ENCODE measurements around the gene CIBAR2. TPM values are rescaled to one million over a fixed set of nuclear protein-coding genes. Genes with fewer than 3 reads are reported as not detected.
"Not testable (repeated sequence)": the region's sequence is repeated elsewhere in the genome, so short reads cannot be mapped to it uniquely, and the experiment has no call there.

Gene CIBAR2
- total RNA-seq, 1 donor from 2014 or later = not detected

DNA sequence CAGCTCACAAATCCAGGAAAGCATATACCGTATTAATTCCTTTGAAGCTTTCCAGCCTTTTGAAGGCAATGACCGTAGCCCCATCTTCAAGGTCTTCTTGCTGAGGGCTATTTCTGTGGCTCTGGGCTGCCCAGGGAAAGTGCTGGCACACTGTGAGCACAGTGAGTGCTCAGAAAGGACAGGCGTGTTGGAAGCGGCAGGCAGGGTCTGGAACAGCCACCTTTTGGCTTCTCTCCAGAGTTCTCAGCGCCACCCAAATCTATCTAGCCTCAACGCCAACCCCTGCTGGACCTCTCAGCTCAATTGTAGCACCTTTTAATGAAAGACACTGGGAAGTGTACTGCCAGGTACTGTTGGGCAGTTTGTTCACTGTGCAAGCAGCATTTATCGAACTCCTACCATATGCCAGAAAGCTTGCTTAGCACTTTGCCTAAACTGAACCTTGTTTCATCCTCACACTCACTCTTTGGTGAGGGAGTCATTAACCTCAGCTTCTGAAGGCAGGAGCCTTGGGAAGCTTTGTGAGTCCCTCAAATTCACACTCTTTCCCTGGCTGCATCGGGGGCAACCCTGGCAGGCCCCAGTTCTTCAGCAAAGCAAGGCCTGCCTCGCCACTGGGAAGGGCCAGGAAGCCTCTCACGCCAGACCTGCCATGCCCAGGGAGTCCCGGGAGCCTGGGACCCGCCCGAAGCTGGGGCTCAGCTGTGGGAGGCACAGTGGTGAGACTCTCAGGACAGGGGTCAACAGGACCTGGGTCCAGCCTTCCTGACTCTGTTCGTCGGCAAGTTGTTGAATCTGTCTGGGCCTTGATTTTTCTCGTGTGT is 13.5 kb upstream of the CIBAR2 start:
- no peaks in the 10 kb centered on the region for H3K36me3 ChIP-seq (ENCODE audit: control insufficient read depth, insufficient read depth, low read length)
- DNase-seq (ENCODE audit: low read depth) (no peak), FAIRE-seq (no peak)
- TF ChIP-seq, protein P1, sequence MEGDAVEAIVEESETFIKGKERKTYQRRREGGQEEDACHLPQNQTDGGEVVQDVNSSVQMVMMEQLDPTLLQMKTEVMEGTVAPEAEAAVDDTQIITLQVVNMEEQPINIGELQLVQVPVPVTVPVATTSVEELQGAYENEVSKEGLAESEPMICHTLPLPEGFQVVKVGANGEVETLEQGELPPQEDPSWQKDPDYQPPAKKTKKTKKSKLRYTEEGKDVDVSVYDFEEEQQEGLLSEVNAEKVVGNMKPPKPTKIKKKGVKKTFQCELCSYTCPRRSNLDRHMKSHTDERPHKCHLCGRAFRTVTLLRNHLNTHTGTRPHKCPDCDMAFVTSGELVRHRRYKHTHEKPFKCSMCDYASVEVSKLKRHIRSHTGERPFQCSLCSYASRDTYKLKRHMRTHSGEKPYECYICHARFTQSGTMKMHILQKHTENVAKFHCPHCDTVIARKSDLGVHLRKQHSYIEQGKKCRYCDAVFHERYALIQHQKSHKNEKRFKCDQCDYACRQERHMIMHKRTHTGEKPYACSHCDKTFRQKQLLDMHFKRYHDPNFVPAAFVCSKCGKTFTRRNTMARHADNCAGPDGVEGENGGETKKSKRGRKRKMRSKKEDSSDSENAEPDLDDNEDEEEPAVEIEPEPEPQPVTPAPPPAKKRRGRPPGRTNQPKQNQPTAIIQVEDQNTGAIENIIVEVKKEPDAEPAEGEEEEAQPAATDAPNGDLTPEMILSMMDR (IDR thresholded peaks at IDR 0.05; ENCODE audit: insufficient read depth, low read length, severe bottlenecking) = no peak
- no peaks in the 10 kb centered on the region for H3K27me3 ChIP-seq (ENCODE audit: control insufficient read depth, insufficient read depth, low read length)
- H3K4me3 ChIP-seq (ENCODE audit: low read depth, low read length) = no peak overlapping the region

DNA sequence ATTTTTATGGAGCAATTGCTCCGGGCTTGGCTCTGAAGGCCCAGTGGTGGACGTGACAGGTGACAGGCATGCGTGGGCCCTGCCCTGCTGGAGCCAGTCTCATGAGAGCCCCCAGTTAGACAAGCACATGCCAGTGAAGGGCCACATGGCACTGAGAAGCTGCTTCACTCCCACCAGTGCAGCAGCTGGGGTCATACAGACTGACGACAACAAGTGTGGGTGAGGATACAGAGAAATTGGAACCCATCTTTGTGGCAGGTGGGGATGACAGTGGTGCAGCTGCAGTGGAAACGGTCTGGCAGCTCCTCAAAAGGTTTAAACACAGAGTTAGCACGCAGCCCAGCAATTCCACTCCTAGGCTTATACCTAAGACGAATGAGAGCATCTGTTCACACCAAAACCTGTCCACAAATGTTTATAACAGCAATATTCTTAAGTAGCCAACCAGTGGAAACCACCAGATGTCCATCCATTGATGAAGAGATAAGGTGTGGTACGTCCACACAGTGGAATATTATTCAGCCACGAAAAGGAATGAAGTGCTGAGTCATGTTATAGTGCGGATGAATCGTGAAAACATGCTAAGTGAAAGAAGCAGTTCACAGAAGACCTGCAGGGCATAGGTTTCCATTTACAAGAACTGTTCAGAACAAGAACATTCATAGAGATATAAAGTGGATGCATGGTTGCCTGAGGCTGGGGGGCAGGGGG is 12.5 kb upstream of the CIBAR2 start:
- Histone ChIP-seq H3K27me3 (ENCODE audit: control insufficient read depth, insufficient read depth, low read length) (no peaks in the 10 kb centered on the region), H3K36me3 (ENCODE audit: control insufficient read depth, insufficient read depth, low read length) (no peaks in the 10 kb centered on the region), H3K4me3 (ENCODE audit: low read depth, low read length) (no peak overlapping the region)
- FAIRE-seq = no peak
- TF ChIP-seq, protein P1 (IDR thresholded peaks at IDR 0.05; ENCODE audit: insufficient read depth, low read length, severe bottlenecking) = no peak
- DNase-seq (ENCODE audit: low read depth) = no peak

DNA sequence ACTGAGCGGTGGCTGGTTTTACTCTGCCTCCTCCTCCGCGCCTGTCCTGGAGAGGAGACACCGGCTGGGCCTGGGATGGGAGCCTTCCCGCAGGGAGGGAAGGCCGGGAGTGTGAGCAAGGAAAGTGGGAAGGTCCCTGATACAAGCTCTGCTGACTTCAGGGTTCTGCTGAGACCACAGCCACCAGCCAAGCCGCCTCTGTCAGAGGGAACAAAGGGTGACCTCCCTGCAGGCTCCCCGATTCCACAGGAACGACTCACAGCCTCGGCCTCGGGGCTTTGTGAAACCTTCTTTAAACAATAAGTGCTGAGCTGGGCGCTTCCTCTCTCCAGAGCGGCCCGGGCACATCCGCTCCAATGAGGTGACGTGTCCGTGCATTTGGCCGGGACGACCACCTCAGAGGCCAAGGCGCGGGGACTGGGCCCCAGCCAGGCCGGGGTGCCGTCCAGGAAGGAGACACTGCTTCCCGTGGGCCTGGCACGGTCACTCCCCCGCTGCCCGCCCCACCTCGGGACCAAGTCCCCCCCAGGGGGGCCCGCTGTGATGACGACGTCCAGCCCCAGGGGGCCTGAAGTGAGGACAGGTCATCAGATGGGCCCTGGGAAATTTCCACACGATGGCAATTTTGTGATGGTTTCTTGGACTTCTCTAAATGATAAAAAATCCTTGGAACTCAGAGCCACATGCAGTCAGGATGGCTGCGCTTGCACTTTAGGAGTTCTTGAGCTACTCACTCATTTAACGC is 11.8 kb upstream of the CIBAR2 start:
- FAIRE-seq (no peak), DNase-seq (ENCODE audit: low read depth) (peak; percentile 37)
- Histone ChIP-seq H3K36me3 (ENCODE audit: control insufficient read depth, insufficient read depth, low read length) (no peaks in the 10 kb centered on the region), H3K4me3 (ENCODE audit: low read depth, low read length) (no peak overlapping the region), H3K27me3 (ENCODE audit: control insufficient read depth, insufficient read depth, low read length) (no peaks in the 10 kb centered on the region)
- TF ChIP-seq, protein P1 (IDR thresholded peaks at IDR 0.05; ENCODE audit: insufficient read depth, low read length, severe bottlenecking) = no peak

DNA sequence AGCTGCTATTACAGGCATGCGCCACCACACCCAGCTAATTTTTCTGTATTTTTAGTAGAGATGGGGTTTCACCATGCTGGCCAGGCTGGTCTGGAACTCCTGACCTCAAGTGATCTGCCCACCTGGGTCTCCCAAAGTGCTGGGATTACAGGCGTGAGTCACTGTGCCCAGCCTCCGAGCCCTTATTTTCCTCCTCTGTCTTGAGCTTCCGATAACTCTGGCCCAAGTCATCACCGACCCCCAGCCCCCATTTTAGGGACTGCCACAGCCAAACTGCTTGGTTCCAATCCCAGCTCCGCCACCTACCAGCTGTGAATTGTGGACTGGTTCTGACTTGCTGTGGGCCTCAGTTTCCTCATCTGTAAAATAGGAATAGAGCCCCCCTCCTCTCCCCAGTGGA is 11.2 kb upstream of the CIBAR2 start:
- not testable (repeated sequence) for H3K4me3 ChIP-seq (ENCODE audit: low read depth, low read length); DNase-seq (ENCODE audit: low read depth); FAIRE-seq; H3K36me3 ChIP-seq (ENCODE audit: control insufficient read depth, insufficient read depth, low read length); H3K27me3 ChIP-seq (ENCODE audit: control insufficient read depth, insufficient read depth, low read length)

DNA sequence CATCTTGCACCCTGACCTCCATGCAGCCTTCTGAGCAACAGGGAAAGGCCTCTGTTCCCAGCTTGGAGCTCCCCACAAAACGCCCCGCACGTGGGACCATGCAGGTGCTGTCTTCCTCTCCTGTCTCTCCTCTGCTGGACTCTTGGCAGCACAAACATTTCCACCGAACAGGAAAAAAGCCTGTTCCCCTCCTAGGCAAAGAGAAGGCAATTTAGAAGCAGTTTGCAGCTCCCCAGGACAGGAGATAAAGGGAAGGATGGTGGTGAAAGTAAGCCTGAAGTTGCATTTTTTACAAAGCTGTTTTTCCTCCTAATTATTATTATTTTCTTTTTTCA is 7.7 kb upstream of the CIBAR2 start:
- FAIRE-seq = no peak

More for the DNA sequence above, 7.7 kb upstream of the CIBAR2 start:
- no peak for DNase-seq (ENCODE audit: low read depth)
- TF ChIP-seq, protein P1 (IDR thresholded peaks at IDR 0.05; ENCODE audit: insufficient read depth, low read length, severe bottlenecking) = no peak
- Histone ChIP-seq H3K36me3 (ENCODE audit: control insufficient read depth, insufficient read depth, low read length) (no peaks in the 10 kb centered on the region), H3K4me3 (ENCODE audit: low read depth, low read length) (no peak overlapping the region), H3K27me3 (ENCODE audit: control insufficient read depth, insufficient read depth, low read length) (no peaks in the 10 kb centered on the region)

Data from bronchial epithelial cell (primary cell).